ENCODE results near the gene CYP4F11. TPM values are rescaled to one million over a fixed set of nuclear protein-coding genes. Genes with fewer than 3 reads are reported as not detected.

The CYP4F11 gene
- total RNA-seq, 2 donors from 2014 or later, result 6.7 to 8.1 TPM

DNA sequence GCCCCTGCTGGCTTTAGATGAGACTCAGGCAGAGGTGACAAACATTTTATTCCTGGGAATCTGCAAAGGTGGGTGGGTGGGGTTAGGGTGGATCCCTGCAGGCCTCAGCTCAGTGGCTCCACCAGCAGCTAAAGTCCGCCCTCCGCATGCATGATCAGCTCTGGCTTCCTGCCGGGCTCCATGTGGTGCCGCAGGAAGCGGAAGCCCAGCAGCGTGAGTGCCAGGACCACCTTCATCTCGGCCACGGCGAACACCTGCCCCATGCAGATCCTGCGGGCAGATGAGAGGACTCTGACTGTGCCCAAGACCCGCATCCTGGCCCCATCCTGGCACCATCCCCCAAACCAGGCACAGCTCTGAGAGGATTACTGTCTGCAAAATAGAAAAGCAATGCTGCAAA, 62.8 kb downstream of the CYP4F11 start:
- intact Hi-C loops (cut with DNase I), result no loop called here
- TF ChIP-seq, protein P1, sequence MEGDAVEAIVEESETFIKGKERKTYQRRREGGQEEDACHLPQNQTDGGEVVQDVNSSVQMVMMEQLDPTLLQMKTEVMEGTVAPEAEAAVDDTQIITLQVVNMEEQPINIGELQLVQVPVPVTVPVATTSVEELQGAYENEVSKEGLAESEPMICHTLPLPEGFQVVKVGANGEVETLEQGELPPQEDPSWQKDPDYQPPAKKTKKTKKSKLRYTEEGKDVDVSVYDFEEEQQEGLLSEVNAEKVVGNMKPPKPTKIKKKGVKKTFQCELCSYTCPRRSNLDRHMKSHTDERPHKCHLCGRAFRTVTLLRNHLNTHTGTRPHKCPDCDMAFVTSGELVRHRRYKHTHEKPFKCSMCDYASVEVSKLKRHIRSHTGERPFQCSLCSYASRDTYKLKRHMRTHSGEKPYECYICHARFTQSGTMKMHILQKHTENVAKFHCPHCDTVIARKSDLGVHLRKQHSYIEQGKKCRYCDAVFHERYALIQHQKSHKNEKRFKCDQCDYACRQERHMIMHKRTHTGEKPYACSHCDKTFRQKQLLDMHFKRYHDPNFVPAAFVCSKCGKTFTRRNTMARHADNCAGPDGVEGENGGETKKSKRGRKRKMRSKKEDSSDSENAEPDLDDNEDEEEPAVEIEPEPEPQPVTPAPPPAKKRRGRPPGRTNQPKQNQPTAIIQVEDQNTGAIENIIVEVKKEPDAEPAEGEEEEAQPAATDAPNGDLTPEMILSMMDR (IDR thresholded peaks at IDR 0.05), result no peak
- no peak overlapping the region for H3K27ac ChIP-seq
- DNase-seq, result no peak
- no peak overlapping the region for H3K4me3 ChIP-seq
- H3K36me3 ChIP-seq, result no peaks in the 10 kb centered on the region
- no peaks in the 10 kb centered on the region for H3K4me1 ChIP-seq
- H3K27me3 ChIP-seq, result no peaks in the 10 kb centered on the region
- H3K9ac ChIP-seq (ENCODE audit: low read depth in 2 of 2, low read length in 2 of 2), result no peak overlapping the region
- H3K9me3 ChIP-seq, result no peaks in the 10 kb centered on the region

- intact Hi-C loops (cut with DNase I), result loop anchor here (5.0 kb wide), 1 partner anchor 243 kb away; no protein-coding TSS in a partner anchor
- no peaks in the 10 kb centered on the region for H3K4me1 ChIP-seq
Measured at GRCh38 chr19:15869873-15870272, 64.5 kb downstream of the CYP4F11 start.

GRCh38 chr19:15869109-15869555, 65.2 kb downstream of the CYP4F11 start:
- Histone ChIP-seq H3K36me3 (no peaks in the 10 kb centered on the region), H3K27me3 (no peaks in the 10 kb centered on the region), H3K9ac (ENCODE audit: low read depth in 2 of 2, low read length in 2 of 2) (no peak overlapping the region), H3K4me3 (no peak overlapping the region), H3K27ac (no peak overlapping the region), H3K9me3 (no peaks in the 10 kb centered on the region), H3K4me1 (no peaks in the 10 kb centered on the region)
- intact Hi-C loops (cut with DNase I), result loop anchor here (5.0 kb wide), 1 partner anchor 242 kb away; no protein-coding TSS in a partner anchor
- peak; percentile 42 for DNase-seq
- TF ChIP-seq, protein P1 (IDR thresholded peaks at IDR 0.05), result peak; percentile 50

More at GRCh38 chr19:15869873-15870272, 64.5 kb downstream of the CYP4F11 start:
- no peaks in the 10 kb centered on the region for H3K27me3 ChIP-seq
- H3K9ac ChIP-seq (ENCODE audit: low read depth in 2 of 2, low read length in 2 of 2), result no peak overlapping the region
- H3K4me3 ChIP-seq, result no peak overlapping the region
- no peaks in the 10 kb centered on the region for H3K9me3 ChIP-seq
- DNase-seq, result no peak
- H3K36me3 ChIP-seq, result no peaks in the 10 kb centered on the region
- TF ChIP-seq, protein P1 (IDR thresholded peaks at IDR 0.05), result no peak
- no peak overlapping the region for H3K27ac ChIP-seq

DNA sequence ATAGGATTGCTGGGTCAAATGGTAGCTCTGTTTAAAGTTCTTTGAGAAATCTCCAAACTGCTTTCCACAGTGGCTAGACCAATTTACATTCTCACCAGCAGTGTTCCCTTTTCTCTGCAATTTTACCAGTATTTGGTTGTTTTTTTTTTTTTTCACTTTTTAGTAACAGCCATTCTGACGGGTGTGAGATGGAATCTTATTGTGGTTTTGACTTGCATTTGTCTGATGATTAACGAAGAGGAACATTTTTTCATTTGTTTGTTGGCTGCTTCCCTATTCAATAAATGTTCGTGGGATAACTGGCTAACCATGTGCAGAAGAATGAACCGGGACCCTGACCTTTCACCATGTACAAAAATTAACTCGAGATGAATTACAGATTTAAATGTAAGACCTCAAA, 67.7 kb downstream of the CYP4F11 start:
- no peaks in the 10 kb centered on the region for H3K4me1 ChIP-seq
- TF ChIP-seq, protein P1 (IDR thresholded peaks at IDR 0.05), result no peak
- H3K27ac ChIP-seq, result no peak overlapping the region
- intact Hi-C loops (cut with DNase I), result loop anchor here (5.0 kb wide), 1 partner anchor 239 kb away; no protein-coding TSS in a partner anchor
- H3K27me3 ChIP-seq, result no peaks in the 10 kb centered on the region
- no peaks in the 10 kb centered on the region for H3K36me3 ChIP-seq
- H3K9me3 ChIP-seq, result no peaks in the 10 kb centered on the region
- H3K9ac ChIP-seq (ENCODE audit: low read depth in 2 of 2, low read length in 2 of 2), result no peak overlapping the region
- no peak overlapping the region for H3K4me3 ChIP-seq
- DNase-seq, result no peak

DNA sequence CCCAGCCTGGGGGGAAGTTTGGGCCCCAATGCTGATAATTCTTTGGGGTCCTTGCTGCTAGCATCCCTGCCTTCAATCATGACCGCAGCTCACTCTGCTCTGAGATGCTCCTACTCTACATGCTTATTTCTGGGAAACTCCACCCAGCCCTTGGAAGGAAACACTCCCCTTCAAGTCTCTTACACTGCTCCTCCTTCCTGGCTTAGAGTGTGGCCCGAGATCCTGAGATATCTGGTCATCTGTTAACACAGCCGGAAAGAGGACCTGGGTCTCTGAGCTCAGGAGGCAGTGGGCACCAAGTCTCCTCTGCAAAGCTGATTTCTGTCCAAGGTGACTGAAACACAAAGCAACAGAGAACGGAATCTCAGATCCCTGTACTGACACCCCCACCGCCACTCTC, 69.5 kb downstream of the CYP4F11 start:
- no peak for DNase-seq
- H3K36me3 ChIP-seq, result no peaks in the 10 kb centered on the region
- no peak overlapping the region for H3K9ac ChIP-seq (ENCODE audit: low read depth in 2 of 2, low read length in 2 of 2)
- TF ChIP-seq, protein P1 (IDR thresholded peaks at IDR 0.05), result no peak
- no peak overlapping the region for H3K27ac ChIP-seq
- no peaks in the 10 kb centered on the region for H3K27me3 ChIP-seq
- H3K4me3 ChIP-seq, result no peak overlapping the region
- H3K4me1 ChIP-seq, result no peaks in the 10 kb centered on the region
- no peaks in the 10 kb centered on the region for H3K9me3 ChIP-seq
- intact Hi-C loops (cut with DNase I), result loop anchor here (5.0 kb wide), 1 partner anchor 238 kb away; no protein-coding TSS in a partner anchor

Data from colonic mucosa (tissue), 4 donors.